ENCODE results near the gene RNASE12. TPM values are rescaled to one million over a fixed set of nuclear protein-coding genes. Genes with fewer than 3 reads are reported as not detected.

The RNASE12 gene
- polyA plus RNA-seq, 1 donor from 2014 or later, result not detected

DNA sequence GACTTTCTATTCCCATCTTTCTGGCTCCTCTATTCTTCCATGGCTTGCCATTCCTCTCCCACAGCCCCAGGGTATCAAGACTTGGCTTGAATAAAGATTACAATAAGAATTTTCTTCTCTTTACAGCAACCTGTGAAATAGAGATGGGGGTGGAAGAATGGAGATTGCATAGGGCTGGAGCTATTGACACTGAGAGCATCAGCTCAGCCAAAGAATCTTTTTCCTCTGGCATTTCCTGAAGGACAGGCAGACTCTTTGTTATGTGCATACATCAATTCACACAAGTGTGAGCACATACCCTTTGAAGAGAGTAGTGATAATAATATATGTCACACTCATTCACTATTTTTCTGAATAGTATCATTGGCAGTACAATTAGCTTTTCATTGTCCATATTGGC, 8.0 kb downstream of the RNASE12 start:
- Histone ChIP-seq H3F3A (ENCODE audit: insufficient read depth, low read length, poor library complexity, severe bottlenecking) (no peaks in the 10 kb centered on the region), H3K4me2 (ENCODE audit: low read length) (no peak overlapping the region), H3K9me3 (ENCODE audit: low read length) (no peaks in the 10 kb centered on the region), H3K9ac (ENCODE audit: low read length) (no peak overlapping the region), H3K27me3 (ENCODE audit: insufficient read depth, low read depth, low read length) (no peaks in the 10 kb centered on the region), H3K36me3 (ENCODE audit: insufficient read depth, low read length) (no peaks in the 10 kb centered on the region), H3K4me3 (ENCODE audit: low read length) (no peak overlapping the region), H3K9me2 (ENCODE audit: insufficient read depth, low read length) (no peaks in the 10 kb centered on the region), H4K20me1 (ENCODE audit: insufficient read depth) (no peaks in the 10 kb centered on the region), H2AFZ (ENCODE audit: low read depth, low read length) (no peak overlapping the region), H3K79me2 (replicated peaks; ENCODE audit: insufficient read depth, low read length) (no peaks in the 10 kb centered on the region), H3K27ac (ENCODE audit: low read length) (no peak overlapping the region)
- TF ChIP-seq POLR2AphosphoS5 (IDR thresholded peaks at IDR 0.05), result no peak
- TF ChIP-seq RAD21 (conservative IDR thresholded peaks at IDR 0.05), result no peak
- TF ChIP-seq REST (IDR thresholded peaks at IDR 0.05; ENCODE audit: borderline replicate concordance), result no peak
- no peak for TF ChIP-seq TAF1 (IDR thresholded peaks at IDR 0.05; ENCODE audit: low read depth)
- no peak for TF ChIP-seq SMC3 (conservative IDR thresholded peaks at IDR 0.05; ENCODE audit: poor library complexity)
- no peak for TF ChIP-seq EZH2 (IDR thresholded peaks at IDR 0.05; ENCODE audit: borderline replicate concordance, insufficient read depth, low read length, poor library complexity, severe bottlenecking)

DNA sequence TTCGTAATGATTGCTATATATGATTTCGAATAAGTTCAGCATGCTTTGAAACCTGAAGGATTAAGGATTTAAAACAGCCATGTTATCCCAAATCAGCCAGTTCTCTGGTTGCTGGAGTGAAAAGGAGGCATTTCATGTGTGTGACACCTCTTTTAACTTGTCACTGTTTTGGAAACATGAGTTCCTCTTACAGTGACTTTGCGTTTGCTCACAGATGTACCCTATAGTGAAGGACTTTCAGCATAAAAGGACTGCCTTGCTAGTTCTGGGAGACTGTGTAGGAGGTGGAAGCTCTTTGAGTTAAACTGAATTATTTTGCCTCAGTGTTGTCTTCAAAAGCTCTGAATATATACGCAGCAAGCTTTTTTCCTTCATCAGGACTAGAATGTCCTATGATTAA, 10.9 kb downstream of the RNASE12 start:
- TF ChIP-seq, protein P1, sequence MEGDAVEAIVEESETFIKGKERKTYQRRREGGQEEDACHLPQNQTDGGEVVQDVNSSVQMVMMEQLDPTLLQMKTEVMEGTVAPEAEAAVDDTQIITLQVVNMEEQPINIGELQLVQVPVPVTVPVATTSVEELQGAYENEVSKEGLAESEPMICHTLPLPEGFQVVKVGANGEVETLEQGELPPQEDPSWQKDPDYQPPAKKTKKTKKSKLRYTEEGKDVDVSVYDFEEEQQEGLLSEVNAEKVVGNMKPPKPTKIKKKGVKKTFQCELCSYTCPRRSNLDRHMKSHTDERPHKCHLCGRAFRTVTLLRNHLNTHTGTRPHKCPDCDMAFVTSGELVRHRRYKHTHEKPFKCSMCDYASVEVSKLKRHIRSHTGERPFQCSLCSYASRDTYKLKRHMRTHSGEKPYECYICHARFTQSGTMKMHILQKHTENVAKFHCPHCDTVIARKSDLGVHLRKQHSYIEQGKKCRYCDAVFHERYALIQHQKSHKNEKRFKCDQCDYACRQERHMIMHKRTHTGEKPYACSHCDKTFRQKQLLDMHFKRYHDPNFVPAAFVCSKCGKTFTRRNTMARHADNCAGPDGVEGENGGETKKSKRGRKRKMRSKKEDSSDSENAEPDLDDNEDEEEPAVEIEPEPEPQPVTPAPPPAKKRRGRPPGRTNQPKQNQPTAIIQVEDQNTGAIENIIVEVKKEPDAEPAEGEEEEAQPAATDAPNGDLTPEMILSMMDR (IDR thresholded peaks at IDR 0.05; ENCODE audit: poor library complexity, severe bottlenecking), result no peak
- TF ChIP-seq SMC3 (conservative IDR thresholded peaks at IDR 0.05; ENCODE audit: poor library complexity) (no peak), MXI1 (conservative IDR thresholded peaks at IDR 0.05; ENCODE audit: poor library complexity, severe bottlenecking) (no peak), EP300 (conservative IDR thresholded peaks at IDR 0.05; ENCODE audit: poor library complexity, severe bottlenecking) (no peak), POLR2AphosphoS5 (IDR thresholded peaks at IDR 0.05) (no peak), TAF1 (IDR thresholded peaks at IDR 0.05; ENCODE audit: low read depth) (no peak), REST (IDR thresholded peaks at IDR 0.05; ENCODE audit: borderline replicate concordance) (no peak), RAD21 (conservative IDR thresholded peaks at IDR 0.05) (no peak), EZH2 (IDR thresholded peaks at IDR 0.05; ENCODE audit: borderline replicate concordance, insufficient read depth, low read length, poor library complexity, severe bottlenecking) (no peak)
- no peaks in the 10 kb centered on the region for H3K27me3 ChIP-seq (ENCODE audit: insufficient read depth, low read depth, low read length)
- H3K9me2 ChIP-seq (ENCODE audit: insufficient read depth, low read length), result no peaks in the 10 kb centered on the region
- no peaks in the 10 kb centered on the region for H3K9me3 ChIP-seq (ENCODE audit: low read length)
- no peaks in the 10 kb centered on the region for H4K20me1 ChIP-seq (ENCODE audit: insufficient read depth)
- H3K36me3 ChIP-seq (ENCODE audit: insufficient read depth, low read length), result no peaks in the 10 kb centered on the region
- no peak overlapping the region for H3K27ac ChIP-seq (ENCODE audit: low read length)
- no peak overlapping the region for H2AFZ ChIP-seq (ENCODE audit: low read depth, low read length)
- H3K79me2 ChIP-seq (replicated peaks; ENCODE audit: insufficient read depth, low read length), result no peaks in the 10 kb centered on the region
- no peak overlapping the region for H3K4me2 ChIP-seq (ENCODE audit: low read length)
- H3K4me3 ChIP-seq (ENCODE audit: low read length), result no peak overlapping the region
- H3K9ac ChIP-seq (ENCODE audit: low read length), result no peak overlapping the region
- no peaks in the 10 kb centered on the region for H3F3A ChIP-seq (ENCODE audit: insufficient read depth, low read length, poor library complexity, severe bottlenecking)
